Right forelimb (tissue), 1 donor: Measurements from ENCODE around the gene S1PR1.
A peak's percentile ranks its signal among the peaks of the same experiment; 100 is the strongest.
"Not testable (repeated sequence)": the region's sequence is repeated elsewhere in the genome, so short reads cannot be mapped to it uniquely, and the experiment has no call there.

Experiments
- DNase-seq: peaks from one replicate; pipeline ENCODE4 v3.0.0-alpha.2; 2018

S1PR1 gene

GRCh38 chr1:101236516-101237228, at the start of gene S1PR1:
TSS of gene S1PR1 (plus strand) at chr1:101237019. CDS start at chr1:101238985, 1,966 bp downstream.
- peak; percentile 77 for DNase-seq

- no peak for DNase-seq
Measured at GRCh38 chr1:101187297-101187696, 49.5 kb upstream of the S1PR1 start.

- DNase-seq, result no peak
Measured at GRCh38 chr1:101188331-101188730, 48.5 kb upstream of the S1PR1 start.

GRCh38 chr1:101188968-101189367, 47.9 kb upstream of the S1PR1 start:
- not testable (repeated sequence) for DNase-seq

GRCh38 chr1:101190441-101190840, 46.4 kb upstream of the S1PR1 start:
- no peak for DNase-seq

GRCh38 chr1:101191049-101191448, 45.8 kb upstream of the S1PR1 start:
- no peak for DNase-seq

GRCh38 chr1:101193733-101194169, 43.1 kb upstream of the S1PR1 start:
- DNase-seq, result no peak

GRCh38 chr1:101194746-101195145, 42.1 kb upstream of the S1PR1 start:
- DNase-seq, result no peak

GRCh38 chr1:101196668-101197067, 40.2 kb upstream of the S1PR1 start:
- no peak for DNase-seq

GRCh38 chr1:101198842-101199636, 37.8 kb upstream of the S1PR1 start:
- no peak for DNase-seq

- DNase-seq, result no peak
Measured at GRCh38 chr1:101199637-101199982, 37.2 kb upstream of the S1PR1 start.

- DNase-seq, result no peak
Measured at GRCh38 chr1:101200513-101200912, 36.3 kb upstream of the S1PR1 start.

- peak; percentile 46 for DNase-seq
Measured at GRCh38 chr1:101203820-101204540, 32.8 kb upstream of the S1PR1 start.

GRCh38 chr1:101205457-101205856, 31.4 kb upstream of the S1PR1 start:
- DNase-seq, result no peak

- not testable (repeated sequence) for DNase-seq
Measured at GRCh38 chr1:101206139-101206538, 30.7 kb upstream of the S1PR1 start.

- not testable (repeated sequence) for DNase-seq
Measured at GRCh38 chr1:101207271-101207670, 29.5 kb upstream of the S1PR1 start.

- DNase-seq, result no peak
Measured at GRCh38 chr1:101207891-101208290, 28.9 kb upstream of the S1PR1 start.

GRCh38 chr1:101215363-101216011, 21.3 kb upstream of the S1PR1 start:
- DNase-seq, result no peak

- DNase-seq, result no peak
Measured at GRCh38 chr1:101216623-101217022, 20.2 kb upstream of the S1PR1 start.

GRCh38 chr1:101217148-101217547, 19.7 kb upstream of the S1PR1 start:
- no peak for DNase-seq

GRCh38 chr1:101218968-101219367, 17.9 kb upstream of the S1PR1 start:
- not testable (repeated sequence) for DNase-seq

GRCh38 chr1:101219924-101220870, 16.6 kb upstream of the S1PR1 start:
- DNase-seq, result no peak
